Measurements from ENCODE around the gene LHPP.

Gene LHPP

GRCh38 chr10:124522933-124523871, 61.6 kb downstream of the LHPP start:
- no peak for DNase-seq

GRCh38 chr10:124523901-124524300, 62.3 kb downstream of the LHPP start:
- no peak for DNase-seq

- no peak for DNase-seq
Observed at GRCh38 chr10:124524991-124525653, 63.5 kb downstream of the LHPP start.

GRCh38 chr10:124525751-124526600, 64.4 kb downstream of the LHPP start:
- no peak for DNase-seq

GRCh38 chr10:124526621-124527267, 65.1 kb downstream of the LHPP start:
- DNase-seq = no peak

GRCh38 chr10:124527874-124528395, 66.3 kb downstream of the LHPP start:
- no peak for DNase-seq

- DNase-seq = no peak
Observed at GRCh38 chr10:124529661-124530214, 68.1 kb downstream of the LHPP start.

GRCh38 chr10:124530215-124530665, 68.6 kb downstream of the LHPP start:
- peak; percentile 95 for DNase-seq

GRCh38 chr10:124530816-124531215, 69.2 kb downstream of the LHPP start:
- no peak for DNase-seq

- no peak for DNase-seq
Observed at GRCh38 chr10:124532106-124532641, 70.6 kb downstream of the LHPP start.

GRCh38 chr10:124532788-124533187, 71.2 kb downstream of the LHPP start:
- DNase-seq = no peak

- no peak for DNase-seq
Observed at GRCh38 chr10:124533266-124533665, 71.6 kb downstream of the LHPP start.

GRCh38 chr10:124534231-124534798, 72.7 kb downstream of the LHPP start:
- no peak for DNase-seq

- no peak for DNase-seq
Observed at GRCh38 chr10:124534826-124535601, 73.4 kb downstream of the LHPP start.

GRCh38 chr10:124535731-124536495, 74.3 kb downstream of the LHPP start:
- DNase-seq = no peak

GRCh38 chr10:124536496-124537050, 75.0 kb downstream of the LHPP start:
- DNase-seq = no peak

GRCh38 chr10:124537166-124537725, 75.6 kb downstream of the LHPP start:
- DNase-seq = no peak

GRCh38 chr10:124537891-124538290, 76.3 kb downstream of the LHPP start:
- no peak for DNase-seq

GRCh38 chr10:124538706-124539105, 77.1 kb downstream of the LHPP start:
- DNase-seq = no peak

Measured in activated effector memory CD4-positive, alpha-beta T cell treated with anti-CD3 and anti-CD28 coated beads, Interleukin-2, amount 50 U/mL, for 16 hours (primary cell).